Lower leg skin (tissue), 3 donors: ENCODE data around the gene SERPINA9.

Experiments used
- CTCF ChIP-seq, 3 donors: fragments of 450-650 bp; IDR thresholded peaks; one replicate each; pipeline ENCODE4 v1.5.1; 2016; ENCODE audit warnings: antibody characterized with exemption in 3 of 3, mild to moderate bottlenecking in 3 of 3, moderate library complexity in 2 of 3
- POLR2A ChIP-seq, 2 donors: fragments of 450-650 bp; IDR thresholded peaks; one replicate each; pipeline ENCODE4 v1.6.1; 2016 to 2017; ENCODE audit warnings: antibody characterized with exemption in 2 of 2, mild to moderate bottlenecking in 1 of 2, moderate library complexity in 1 of 2

DNA sequence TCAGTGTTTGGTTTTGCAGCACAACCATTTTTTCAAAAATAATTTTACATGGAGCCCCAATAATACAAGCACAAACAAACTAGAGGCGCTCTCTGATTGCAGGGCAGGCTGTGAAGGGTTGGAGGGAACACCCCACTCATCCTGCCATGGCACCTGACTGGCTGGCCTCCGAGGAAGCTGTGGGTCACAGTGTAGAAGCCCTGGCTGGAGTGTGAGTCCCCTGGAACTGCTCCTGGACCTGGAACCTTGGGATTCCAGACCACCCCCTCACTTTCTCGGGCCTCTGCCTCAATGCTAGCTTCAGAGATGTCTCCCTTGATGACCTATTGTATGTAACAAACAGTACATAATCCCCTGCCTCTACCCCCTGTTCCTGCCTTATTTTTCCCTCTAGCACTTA lies 48.1 kb upstream of the SERPINA9 start:
- no peak for TF ChIP-seq POLR2A (IDR thresholded peaks at IDR 0.05)
- no peak for TF ChIP-seq CTCF (IDR thresholded peaks at IDR 0.05)
